ENCODE data around the gene PPP1R37. TPM values are rescaled to one million over a fixed set of nuclear protein-coding genes. Genes with fewer than 3 reads are reported as not detected.

PPP1R37 gene
- total and polyA plus RNA-seq, 2 donors (not counting 1 experiment from before 2014, with no cell fraction given): 11.3 to 36.0 TPM

DNA sequence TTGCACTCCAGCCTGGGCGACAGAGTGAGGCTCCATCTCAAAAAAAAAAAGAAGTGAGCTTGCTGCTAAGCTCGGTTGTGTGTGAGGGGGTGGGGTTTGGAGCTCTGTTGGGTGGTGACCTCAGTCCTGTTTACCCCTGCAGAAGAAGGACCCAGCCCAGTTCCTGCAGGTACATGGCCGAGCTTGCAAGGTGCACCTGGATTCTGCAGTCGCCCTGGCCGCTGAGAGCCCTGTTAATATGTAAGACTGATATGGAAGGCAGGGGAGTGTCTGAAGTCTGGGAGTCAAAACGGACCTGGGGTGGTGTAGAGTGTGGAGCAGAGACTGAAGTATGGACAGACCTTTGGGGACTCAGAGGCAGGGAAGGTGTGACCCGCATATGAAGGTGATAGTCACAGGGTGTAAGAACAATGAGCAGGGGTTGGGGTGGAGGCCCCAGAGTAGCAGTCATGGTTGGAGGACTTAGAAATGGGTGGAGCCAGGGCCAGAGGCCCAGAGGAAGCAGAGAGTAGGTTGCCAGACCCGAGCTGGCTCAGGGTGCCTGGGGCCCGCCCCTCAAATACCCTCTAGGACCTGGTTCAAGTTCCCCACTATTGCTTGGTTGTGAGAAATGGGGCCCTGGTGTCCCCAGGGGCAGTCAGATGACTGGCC, 40.9 kb upstream of the PPP1R37 start:
- peaks cover 30% of the 10 kb centered on the region for H3K79me2 ChIP-seq (ENCODE audit: control insufficient read depth, insufficient read depth, low read length)

DNA sequence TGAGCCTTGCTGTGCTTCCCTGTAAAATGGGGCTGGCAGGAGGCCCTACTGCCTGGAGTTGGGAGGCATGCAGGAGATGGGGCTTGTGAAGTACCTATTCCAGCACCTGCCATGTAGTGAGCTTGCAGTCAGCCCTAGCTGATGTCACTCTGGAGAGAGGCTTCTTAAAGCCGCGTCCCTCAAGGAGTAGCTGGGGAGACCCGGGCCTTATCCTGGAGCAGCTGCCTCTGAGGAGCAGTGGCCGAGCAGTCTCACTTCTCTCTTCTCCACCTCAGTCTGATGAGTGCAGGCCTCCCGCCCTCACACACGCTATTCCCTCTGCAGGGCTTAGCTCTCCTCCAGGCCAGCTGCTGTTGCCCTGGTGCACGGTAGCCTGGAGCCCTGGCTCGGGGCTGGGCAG, 36.1 kb upstream of the PPP1R37 start:
- Histone ChIP-seq H2AFZ (ENCODE audit: low read length) (no peak overlapping the region), H3K4me3 (replicated peaks in 1 of 4; ENCODE audit: control extremely low read depth in 1 of 4, insufficient read depth in 1 of 4, low read depth in 3 of 4, low read length in 4 of 4) (no peak overlapping the region), H3K36me3 (ENCODE audit: control insufficient read depth, insufficient read depth, low read length) (peaks cover 49% of the 10 kb centered on the region), H3K27ac (ENCODE audit: insufficient read depth, low read length) (no peak overlapping the region), H3K27me3 (ENCODE audit: control insufficient read depth, insufficient read depth, low read length) (no peaks in the 10 kb centered on the region), H4K20me1 (ENCODE audit: control insufficient read depth, extremely low read depth, insufficient read depth, low read length) (no peaks in the 10 kb centered on the region), H3K9ac (ENCODE audit: insufficient read depth, low read length) (no peak overlapping the region), H3K9me3 (ENCODE audit: control insufficient read depth, insufficient read depth, low read depth, low read length) (no peaks in the 10 kb centered on the region), H3K4me1 (ENCODE audit: control insufficient read depth, extremely low read depth, insufficient read depth, low read length) (no peaks in the 10 kb centered on the region), H3K79me2 (ENCODE audit: control insufficient read depth, insufficient read depth, low read length) (peaks cover 4% of the 10 kb centered on the region), H3K4me2 (ENCODE audit: extremely low read depth, insufficient read depth, low read length) (no peak overlapping the region)
- TF ChIP-seq, protein P1, sequence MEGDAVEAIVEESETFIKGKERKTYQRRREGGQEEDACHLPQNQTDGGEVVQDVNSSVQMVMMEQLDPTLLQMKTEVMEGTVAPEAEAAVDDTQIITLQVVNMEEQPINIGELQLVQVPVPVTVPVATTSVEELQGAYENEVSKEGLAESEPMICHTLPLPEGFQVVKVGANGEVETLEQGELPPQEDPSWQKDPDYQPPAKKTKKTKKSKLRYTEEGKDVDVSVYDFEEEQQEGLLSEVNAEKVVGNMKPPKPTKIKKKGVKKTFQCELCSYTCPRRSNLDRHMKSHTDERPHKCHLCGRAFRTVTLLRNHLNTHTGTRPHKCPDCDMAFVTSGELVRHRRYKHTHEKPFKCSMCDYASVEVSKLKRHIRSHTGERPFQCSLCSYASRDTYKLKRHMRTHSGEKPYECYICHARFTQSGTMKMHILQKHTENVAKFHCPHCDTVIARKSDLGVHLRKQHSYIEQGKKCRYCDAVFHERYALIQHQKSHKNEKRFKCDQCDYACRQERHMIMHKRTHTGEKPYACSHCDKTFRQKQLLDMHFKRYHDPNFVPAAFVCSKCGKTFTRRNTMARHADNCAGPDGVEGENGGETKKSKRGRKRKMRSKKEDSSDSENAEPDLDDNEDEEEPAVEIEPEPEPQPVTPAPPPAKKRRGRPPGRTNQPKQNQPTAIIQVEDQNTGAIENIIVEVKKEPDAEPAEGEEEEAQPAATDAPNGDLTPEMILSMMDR (conservative IDR thresholded peaks at IDR 0.05 in 1 of 2, IDR thresholded peaks at IDR 0.05 in 1 of 2; ENCODE audit: low read depth in 1 of 2, low read length in 2 of 2): no peak
- no peak for TF ChIP-seq EZH2 (IDR thresholded peaks at IDR 0.05; ENCODE audit: low read length, missing control alignments)
- DNase-seq (ENCODE audit: low read depth in 2 of 2): no peak

More for the DNA sequence above, 40.9 kb upstream of the PPP1R37 start:
- no peaks in the 10 kb centered on the region for H3K27me3 ChIP-seq (ENCODE audit: control insufficient read depth, insufficient read depth, low read length)
- H3K36me3 ChIP-seq (ENCODE audit: control insufficient read depth, insufficient read depth, low read length): peaks cover 18% of the 10 kb centered on the region
- no peak overlapping the region for H2AFZ ChIP-seq (ENCODE audit: low read length)
- no peak for DNase-seq (ENCODE audit: low read depth in 2 of 2)
- H3K4me3 ChIP-seq (replicated peaks in 1 of 4; ENCODE audit: control extremely low read depth in 1 of 4, insufficient read depth in 1 of 4, low read depth in 3 of 4, low read length in 4 of 4): no peak overlapping the region
- H3K9ac ChIP-seq (ENCODE audit: insufficient read depth, low read length): no peak overlapping the region
- no peak for TF ChIP-seq EZH2 (IDR thresholded peaks at IDR 0.05; ENCODE audit: low read length, missing control alignments)
- TF ChIP-seq, protein P1 (conservative IDR thresholded peaks at IDR 0.05 in 1 of 2, IDR thresholded peaks at IDR 0.05 in 1 of 2; ENCODE audit: low read depth in 1 of 2, low read length in 2 of 2): no peak
- H3K27ac ChIP-seq (ENCODE audit: insufficient read depth, low read length): no peak overlapping the region
- no peaks in the 10 kb centered on the region for H3K4me1 ChIP-seq (ENCODE audit: control insufficient read depth, extremely low read depth, insufficient read depth, low read length)
- H4K20me1 ChIP-seq (ENCODE audit: control insufficient read depth, extremely low read depth, insufficient read depth, low read length): no peaks in the 10 kb centered on the region
- H3K9me3 ChIP-seq (ENCODE audit: control insufficient read depth, insufficient read depth, low read depth, low read length): no peaks in the 10 kb centered on the region
- H3K4me2 ChIP-seq (ENCODE audit: extremely low read depth, insufficient read depth, low read length): no peak overlapping the region

DNA sequence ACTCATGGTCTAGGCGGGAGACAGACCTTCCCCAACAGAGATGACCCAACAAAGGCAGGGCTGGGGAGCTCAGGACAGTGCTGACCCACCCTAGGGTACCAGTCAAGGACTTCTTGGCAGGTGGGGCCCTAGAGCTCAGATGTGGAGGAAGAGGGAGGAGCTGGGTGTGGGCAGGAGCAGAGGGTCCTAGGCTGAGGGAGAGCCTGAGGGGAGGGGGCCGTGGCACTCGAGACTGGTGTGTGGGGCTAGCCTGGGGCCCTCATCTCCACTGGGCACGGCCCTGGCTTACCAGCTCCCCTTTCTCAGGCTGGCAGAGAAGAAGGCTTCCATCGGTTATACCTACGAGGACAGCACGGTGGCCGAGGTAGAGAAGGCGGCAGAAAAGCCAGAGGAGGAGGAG, 35.5 kb upstream of the PPP1R37 start:
- Histone ChIP-seq H3K4me2 (ENCODE audit: extremely low read depth, insufficient read depth, low read length) (no peak overlapping the region), H3K9ac (ENCODE audit: insufficient read depth, low read length) (no peak overlapping the region), H2AFZ (ENCODE audit: low read length) (no peak overlapping the region), H3K4me1 (ENCODE audit: control insufficient read depth, extremely low read depth, insufficient read depth, low read length) (no peaks in the 10 kb centered on the region), H3K27me3 (ENCODE audit: control insufficient read depth, insufficient read depth, low read length) (no peaks in the 10 kb centered on the region), H3K9me3 (ENCODE audit: control insufficient read depth, insufficient read depth, low read depth, low read length) (no peaks in the 10 kb centered on the region), H3K4me3 (replicated peaks in 1 of 4; ENCODE audit: control extremely low read depth in 1 of 4, insufficient read depth in 1 of 4, low read depth in 3 of 4, low read length in 4 of 4) (no peak overlapping the region), H3K36me3 (ENCODE audit: control insufficient read depth, insufficient read depth, low read length) (peaks cover 48% of the 10 kb centered on the region), H4K20me1 (ENCODE audit: control insufficient read depth, extremely low read depth, insufficient read depth, low read length) (no peaks in the 10 kb centered on the region), H3K79me2 (ENCODE audit: control insufficient read depth, insufficient read depth, low read length) (no peaks in the 10 kb centered on the region), H3K27ac (ENCODE audit: insufficient read depth, low read length) (no peak overlapping the region)
- DNase-seq (ENCODE audit: low read depth in 2 of 2): no peak
- TF ChIP-seq EZH2 (IDR thresholded peaks at IDR 0.05; ENCODE audit: low read length, missing control alignments): no peak
- TF ChIP-seq, protein P1 (conservative IDR thresholded peaks at IDR 0.05 in 1 of 2, IDR thresholded peaks at IDR 0.05 in 1 of 2; ENCODE audit: low read depth in 1 of 2, low read length in 2 of 2): no peak

Data from fibroblast of lung (primary cell).